ENCODE data around the gene PRM2.

PRM2 gene

DNA sequence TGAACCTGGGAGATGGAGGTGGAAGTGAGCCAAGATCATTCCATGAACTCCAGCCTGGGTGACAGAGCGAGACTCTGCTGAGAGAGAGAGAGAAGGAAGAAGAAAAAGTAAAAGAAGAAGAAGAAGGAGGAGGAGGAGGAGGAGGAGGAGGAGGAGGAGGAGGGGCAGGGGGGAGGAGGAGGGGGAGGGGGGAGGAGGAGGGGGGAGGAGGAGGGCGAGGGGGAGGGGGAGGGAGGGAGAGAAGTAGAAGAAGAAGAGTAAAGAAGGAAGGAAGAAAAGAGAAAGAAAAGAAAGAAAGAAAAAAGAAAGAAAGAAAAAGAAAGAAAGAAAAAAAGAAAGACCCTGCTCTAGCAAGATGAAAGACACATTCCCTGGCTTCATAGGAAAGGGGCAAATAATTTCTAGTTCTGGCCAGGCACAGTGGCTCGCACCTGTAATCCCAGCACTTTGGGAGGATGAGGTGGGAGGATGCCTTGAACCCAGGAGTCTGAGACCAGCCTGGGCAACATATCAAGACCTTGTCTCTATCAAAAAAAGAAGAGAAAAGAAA, 43.9 kb downstream of the PRM2 start:
- Histone ChIP-seq H3K27ac (ENCODE audit: poor library complexity, severe bottlenecking) (no peak overlapping the region), H3K9me3 (ENCODE audit: severe bottlenecking) (no peaks in the 10 kb centered on the region), H3K27me3 (ENCODE audit: insufficient read depth, poor library complexity, severe bottlenecking) (no peaks in the 10 kb centered on the region), H3K36me3 (ENCODE audit: low read depth) (no peaks in the 10 kb centered on the region), H3K4me3 (ENCODE audit: severe bottlenecking) (no peak overlapping the region), H3K4me1 (ENCODE audit: insufficient read depth, poor library complexity, severe bottlenecking) (no peaks in the 10 kb centered on the region)
- DNase-seq (ENCODE audit: low spot score) (no peak), ATAC-seq (ENCODE audit: low read depth) (no peak)
- TF ChIP-seq, protein P1, sequence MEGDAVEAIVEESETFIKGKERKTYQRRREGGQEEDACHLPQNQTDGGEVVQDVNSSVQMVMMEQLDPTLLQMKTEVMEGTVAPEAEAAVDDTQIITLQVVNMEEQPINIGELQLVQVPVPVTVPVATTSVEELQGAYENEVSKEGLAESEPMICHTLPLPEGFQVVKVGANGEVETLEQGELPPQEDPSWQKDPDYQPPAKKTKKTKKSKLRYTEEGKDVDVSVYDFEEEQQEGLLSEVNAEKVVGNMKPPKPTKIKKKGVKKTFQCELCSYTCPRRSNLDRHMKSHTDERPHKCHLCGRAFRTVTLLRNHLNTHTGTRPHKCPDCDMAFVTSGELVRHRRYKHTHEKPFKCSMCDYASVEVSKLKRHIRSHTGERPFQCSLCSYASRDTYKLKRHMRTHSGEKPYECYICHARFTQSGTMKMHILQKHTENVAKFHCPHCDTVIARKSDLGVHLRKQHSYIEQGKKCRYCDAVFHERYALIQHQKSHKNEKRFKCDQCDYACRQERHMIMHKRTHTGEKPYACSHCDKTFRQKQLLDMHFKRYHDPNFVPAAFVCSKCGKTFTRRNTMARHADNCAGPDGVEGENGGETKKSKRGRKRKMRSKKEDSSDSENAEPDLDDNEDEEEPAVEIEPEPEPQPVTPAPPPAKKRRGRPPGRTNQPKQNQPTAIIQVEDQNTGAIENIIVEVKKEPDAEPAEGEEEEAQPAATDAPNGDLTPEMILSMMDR (IDR thresholded peaks at IDR 0.05; ENCODE audit: poor library complexity, severe bottlenecking): no peak

DNA sequence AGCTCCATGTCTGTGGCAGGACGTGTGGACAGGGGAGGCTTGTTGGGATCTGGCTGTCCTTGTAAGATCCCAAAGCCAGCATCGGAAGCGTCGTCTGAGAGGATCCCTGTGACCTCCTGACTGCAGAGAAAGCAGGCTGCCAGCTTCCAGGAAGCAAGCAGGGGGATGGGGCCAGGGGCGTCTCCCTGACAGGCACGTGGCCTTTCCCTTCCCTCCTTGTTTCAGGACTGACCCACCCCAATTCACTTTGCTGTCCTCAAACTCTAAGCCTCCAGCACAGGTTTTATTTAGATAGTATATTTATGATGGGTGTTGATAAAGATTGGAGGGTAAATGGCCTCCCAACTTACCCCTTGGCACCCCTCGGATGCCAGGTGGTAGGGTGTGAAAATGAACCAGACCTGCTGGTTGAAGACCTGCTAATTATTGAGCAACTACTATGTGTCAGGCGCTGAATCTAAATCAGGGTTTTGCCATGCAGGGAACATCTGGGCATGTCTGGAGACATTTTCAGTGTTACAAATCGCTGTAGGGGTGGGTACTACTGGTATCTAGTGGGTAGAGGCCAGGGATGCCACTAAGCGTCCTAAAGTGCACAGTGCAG, 44.8 kb downstream of the PRM2 start:
- Histone ChIP-seq H3K4me1 (ENCODE audit: insufficient read depth, poor library complexity, severe bottlenecking) (no peaks in the 10 kb centered on the region), H3K36me3 (ENCODE audit: low read depth) (no peaks in the 10 kb centered on the region), H3K27me3 (ENCODE audit: insufficient read depth, poor library complexity, severe bottlenecking) (no peaks in the 10 kb centered on the region), H3K4me3 (ENCODE audit: severe bottlenecking) (no peak overlapping the region), H3K9me3 (ENCODE audit: severe bottlenecking) (no peaks in the 10 kb centered on the region), H3K27ac (ENCODE audit: poor library complexity, severe bottlenecking) (no peak overlapping the region)
- no peak for ATAC-seq (ENCODE audit: low read depth)
- no peak for DNase-seq (ENCODE audit: low spot score)
- TF ChIP-seq, protein P1 (IDR thresholded peaks at IDR 0.05; ENCODE audit: poor library complexity, severe bottlenecking): no peak

DNA sequence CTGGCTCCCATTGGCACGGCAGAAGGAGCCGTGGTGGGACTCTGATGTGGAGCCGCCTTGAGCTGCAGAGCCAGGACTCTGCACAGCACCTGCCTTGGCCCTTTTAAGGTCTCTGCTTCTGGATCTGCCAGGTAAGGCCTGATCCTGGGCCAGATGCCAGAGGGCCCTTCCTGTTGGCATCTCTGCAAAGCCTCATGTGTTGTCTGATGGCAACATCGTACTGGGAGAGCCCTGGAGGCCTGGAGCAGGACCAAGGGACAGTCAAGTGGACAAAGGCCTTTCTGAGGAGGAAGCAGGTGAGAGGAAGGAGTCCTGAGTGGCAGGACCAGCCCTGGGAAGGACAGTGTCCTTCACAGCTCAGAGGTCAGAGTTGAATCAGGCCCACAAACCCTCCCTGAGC, 46.4 kb downstream of the PRM2 start:
- H3K27ac ChIP-seq (ENCODE audit: poor library complexity, severe bottlenecking): no peak overlapping the region
- H3K4me1 ChIP-seq (ENCODE audit: insufficient read depth, poor library complexity, severe bottlenecking): no peaks in the 10 kb centered on the region
- DNase-seq (ENCODE audit: low spot score) (no peak), ATAC-seq (ENCODE audit: low read depth) (0 out of 3 replicates have a peak, but pooled peaks have one; percentile 21)
- H3K27me3 ChIP-seq (ENCODE audit: insufficient read depth, poor library complexity, severe bottlenecking): no peaks in the 10 kb centered on the region
- no peak overlapping the region for H3K4me3 ChIP-seq (ENCODE audit: severe bottlenecking)
- no peaks in the 10 kb centered on the region for H3K36me3 ChIP-seq (ENCODE audit: low read depth)
- H3K9me3 ChIP-seq (ENCODE audit: severe bottlenecking): no peaks in the 10 kb centered on the region
- TF ChIP-seq, protein P1 (IDR thresholded peaks at IDR 0.05; ENCODE audit: poor library complexity, severe bottlenecking): no peak

DNA sequence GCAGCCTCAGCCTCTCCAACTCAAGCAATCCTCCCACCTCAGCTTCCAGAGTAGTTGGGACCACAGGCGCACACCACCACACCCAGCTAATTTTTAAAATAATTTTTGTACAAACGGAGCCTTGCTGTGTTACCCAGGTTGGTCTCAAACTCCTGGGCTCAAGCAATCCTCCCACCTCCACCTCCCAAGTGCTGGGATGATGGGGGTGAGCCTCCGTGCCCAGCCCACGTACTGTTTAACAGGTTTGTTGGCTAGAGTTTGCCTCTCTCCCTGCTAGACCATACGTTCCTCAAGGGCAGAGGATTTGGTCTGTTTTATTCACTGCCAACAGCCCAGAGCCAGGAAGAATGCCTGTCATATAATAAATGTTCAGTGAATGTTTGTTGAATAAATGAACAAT, 46.8 kb downstream of the PRM2 start:
- no peak for ATAC-seq (ENCODE audit: low read depth)
- no peaks in the 10 kb centered on the region for H3K4me1 ChIP-seq (ENCODE audit: insufficient read depth, poor library complexity, severe bottlenecking)
- no peaks in the 10 kb centered on the region for H3K27me3 ChIP-seq (ENCODE audit: insufficient read depth, poor library complexity, severe bottlenecking)
- H3K9me3 ChIP-seq (ENCODE audit: severe bottlenecking): no peaks in the 10 kb centered on the region
- H3K4me3 ChIP-seq (ENCODE audit: severe bottlenecking): no peak overlapping the region
- H3K27ac ChIP-seq (ENCODE audit: poor library complexity, severe bottlenecking): no peak overlapping the region
- TF ChIP-seq, protein P1 (IDR thresholded peaks at IDR 0.05; ENCODE audit: poor library complexity, severe bottlenecking): no peak
- no peaks in the 10 kb centered on the region for H3K36me3 ChIP-seq (ENCODE audit: low read depth)
- DNase-seq (ENCODE audit: low spot score): no peak
